ENCODE data around the gene TUBGCP2.

The TUBGCP2 gene

GRCh38 chr10:133339708-133340380, 31.2 kb upstream of the TUBGCP2 start:
- no peak for DNase-seq
- H3K27me3 ChIP-seq (replicated peaks): peaks cover 24% of the 10 kb centered on the region
- in situ Hi-C loops (cut with HindIII; ENCODE audit: low pct_ligation_motif_present, low sequenced_read_pairs): no loop called here

GRCh38 chr10:133338080-133339071, 29.7 kb upstream of the TUBGCP2 start:
- in situ Hi-C loops (cut with HindIII; ENCODE audit: low pct_ligation_motif_present, low sequenced_read_pairs): no loop called here
- no peak overlapping the region for H3K27ac ChIP-seq
- no peak for DNase-seq
- H3K4me3 ChIP-seq (ENCODE audit: low read depth, low read length): no peak overlapping the region
- TF ChIP-seq CTCF (IDR thresholded peaks at IDR 0.05; ENCODE audit: low read depth, low read length, missing control alignments): no peak
- H3K27me3 ChIP-seq (replicated peaks): peaks cover 28% of the 10 kb centered on the region
- H3K36me3 ChIP-seq (replicated peaks): no peaks in the 10 kb centered on the region

More at GRCh38 chr10:133339708-133340380, 31.2 kb upstream of the TUBGCP2 start:
- no peak for TF ChIP-seq CTCF (IDR thresholded peaks at IDR 0.05; ENCODE audit: low read depth, low read length, missing control alignments)
- Histone ChIP-seq H3K4me3 (ENCODE audit: low read depth, low read length) (no peak overlapping the region), H3K36me3 (replicated peaks) (no peaks in the 10 kb centered on the region), H3K27ac (no peak overlapping the region)

GRCh38 chr10:133337370-133337725, 28.7 kb upstream of the TUBGCP2 start:
- Histone ChIP-seq H3K27ac (no peak overlapping the region), H3K4me3 (ENCODE audit: low read depth, low read length) (no peak overlapping the region), H3K36me3 (replicated peaks) (no peaks in the 10 kb centered on the region), H3K27me3 (replicated peaks) (peaks cover 28% of the 10 kb centered on the region)
- no peak for DNase-seq
- TF ChIP-seq CTCF (IDR thresholded peaks at IDR 0.05; ENCODE audit: low read depth, low read length, missing control alignments): no peak
- in situ Hi-C loops (cut with HindIII; ENCODE audit: low pct_ligation_motif_present, low sequenced_read_pairs): no loop called here

- no peak for DNase-seq
- TF ChIP-seq CTCF (IDR thresholded peaks at IDR 0.05; ENCODE audit: low read depth, low read length, missing control alignments): no peak
- in situ Hi-C loops (cut with HindIII; ENCODE audit: low pct_ligation_motif_present, low sequenced_read_pairs): no loop called here
- Histone ChIP-seq H3K36me3 (replicated peaks) (no peaks in the 10 kb centered on the region), H3K27ac (no peak within 1 kb of the TSS), H3K27me3 (replicated peaks) (peaks cover 28% of the 10 kb centered on the region), H3K4me3 (ENCODE audit: low read depth, low read length) (no peak within 1 kb of the TSS)
Measured at GRCh38 chr10:133336577-133337369, 28.1 kb upstream of the TUBGCP2 start, which contains the start of gene CALY. TSS of gene CALY (minus strand) at chr10:133336896. CDS start at chr10:133328989, 7,907 bp downstream.

- no peak overlapping the region for H3K27ac ChIP-seq
- no peak for DNase-seq
- peaks cover 28% of the 10 kb centered on the region for H3K27me3 ChIP-seq (replicated peaks)
- H3K4me3 ChIP-seq (ENCODE audit: low read depth, low read length): no peak overlapping the region
- no peak for TF ChIP-seq CTCF (IDR thresholded peaks at IDR 0.05; ENCODE audit: low read depth, low read length, missing control alignments)
- in situ Hi-C loops (cut with HindIII; ENCODE audit: low pct_ligation_motif_present, low sequenced_read_pairs): no loop called here
- no peaks in the 10 kb centered on the region for H3K36me3 ChIP-seq (replicated peaks)
Measured at GRCh38 chr10:133336118-133336576, 27.5 kb upstream of the TUBGCP2 start.

Data from brain microvascular endothelial cell (primary cell).